Panc1 (cell line): ENCODE data around the gene VIPR2. TPM values are rescaled to one million over a fixed set of nuclear protein-coding genes. Genes with fewer than 3 reads are reported as not detected.

Source experiments
- ATAC-seq: fragments of 200-7000 bp; cut with Tn5 transposase; 2 replicates; pipeline ENCODE4 v1.9.1; 2020; ENCODE audit warnings: mild to moderate bottlenecking, moderate library complexity
- BruUV-seq: library from RNA; stranded (reverse); fragments of 400-500 nt; replicated peaks from 2 replicates; lab custom pipeline; 2021; lab: Mats Ljungman, UMichigan
- CTCF ChIA-PET: fragments of 300-600 bp; sonication (Branson Sonifier 250); formaldehyde crosslinking; loops from one replicate; lab custom pipeline; 2022; ENCODE audit warnings: antibody characterized with exemption; lab: Charles Lee
- POLR2A ChIA-PET: fragments of 300-600 bp; sonication (Branson Sonifier 250); formaldehyde crosslinking; loops from one replicate; lab custom pipeline; 2022; ENCODE audit warnings: antibody characterized with exemption; lab: Charles Lee
- DNase-seq: peaks from one replicate; pipeline ENCODE4 v3.0.0-alpha.2; 2010; ENCODE audit warnings: low read depth, low spot score
- H3K27ac ChIP-seq: 2 replicates; pipeline ENCODE4 v1.5.1; 2011; ENCODE audit warnings: mild to moderate bottlenecking, low read length, inconsistent platforms
- H3K27me3 ChIP-seq: fragments of 200-500 bp; sonication (Bioruptor generic); 2 replicates; pipeline ENCODE4 v1.6.0; 2014; ENCODE audit warnings: low read length, inconsistent platforms; ENCODE audit not compliant: control insufficient read depth, insufficient read depth
- H3K36me3 ChIP-seq: fragments of 200-500 bp; sonication (Bioruptor generic); 2 replicates; pipeline ENCODE4 v1.5.1; 2014; ENCODE audit warnings: inconsistent platforms, mild to moderate bottlenecking, low read length, moderate library complexity; ENCODE audit not compliant: control insufficient read depth, insufficient read depth
- H3K4me1 ChIP-seq: 2 replicates; pipeline ENCODE4 v1.5.1; 2011; ENCODE audit warnings: inconsistent platforms, mild to moderate bottlenecking, low read length, moderate library complexity; ENCODE audit not compliant: control insufficient read depth, insufficient read depth
- H3K4me3 ChIP-seq, 2 experiments: 2 replicates each; pipeline ENCODE4 v1.5.1; 2011 to 2012; ENCODE audit warnings: low read depth in 2 of 2, low read length in 2 of 2, mild to moderate bottlenecking in 2 of 2, inconsistent platforms in 1 of 2, moderate library complexity in 1 of 2
- H3K9me3 ChIP-seq: fragments of 200-500 bp; sonication (Bioruptor generic); 2 replicates; pipeline ENCODE4 v1.5.1; 2014; ENCODE audit warnings: low read depth, mild to moderate bottlenecking, inconsistent platforms, low read length, moderate library complexity; ENCODE audit not compliant: control insufficient read depth, insufficient read depth
- POLR2AphosphoS5 ChIP-seq: IDR thresholded peaks from 2 replicates; pipeline ENCODE4 v1.6.1; 2012; ENCODE audit warnings: mild to moderate bottlenecking, low read depth, low read length, moderate library complexity
- REST ChIP-seq, 2 experiments: IDR thresholded peaks; 2 replicates each; pipeline ENCODE4 v1.6.1; 2011 to 2012; ENCODE audit warnings: low read depth in 2 of 2, control low read depth in 1 of 2, low read length in 1 of 2, mild to moderate bottlenecking in 1 of 2, moderate library complexity in 1 of 2; ENCODE audit not compliant: insufficient read depth in 1 of 2
- SIN3A ChIP-seq: IDR thresholded peaks from 2 replicates; pipeline ENCODE4 v1.6.1; 2012; ENCODE audit warnings: low read depth, mild to moderate bottlenecking, low read length, moderate library complexity, borderline replicate concordance; ENCODE audit not compliant: insufficient read depth
- TCF7L2 ChIP-seq: IDR thresholded peaks from 2 replicates; pipeline ENCODE4 v1.6.1; 2011; ENCODE audit warnings: mild to moderate bottlenecking, low read depth, low read length, inconsistent platforms
- in situ Hi-C: cut with HindIII; loops from 2 replicates; pipeline ENCODE4 v1.10.0; 2016; ENCODE audit warnings: low sequenced_read_pairs, low pct_unique_long_range_greater_than_20kb
- intact Hi-C: fragments of 100-400 bp; cut with micrococcal nuclease; formaldehyde crosslinking; loops from one replicate; pipeline ENCODE4 v1.10.0; 2022; ENCODE audit not compliant: unreplicated experiment
- total RNA-seq: library from RNA; stranded (reverse); gene quantifications from one replicate; pipeline ENCODE4 v1.2.1, GENCODE V29; 2021; ENCODE audit not compliant: unreplicated experiment
- TF ChIP-seq, protein P1 (sequence below): fragments of 450-650 bp; IDR thresholded peaks from 2 replicates; pipeline ENCODE4 v1.5.1; 2017; ENCODE audit warnings: mild to moderate bottlenecking

The VIPR2 gene
- total RNA-seq, 1 experiment from 2014 or later, result not detected

DNA sequence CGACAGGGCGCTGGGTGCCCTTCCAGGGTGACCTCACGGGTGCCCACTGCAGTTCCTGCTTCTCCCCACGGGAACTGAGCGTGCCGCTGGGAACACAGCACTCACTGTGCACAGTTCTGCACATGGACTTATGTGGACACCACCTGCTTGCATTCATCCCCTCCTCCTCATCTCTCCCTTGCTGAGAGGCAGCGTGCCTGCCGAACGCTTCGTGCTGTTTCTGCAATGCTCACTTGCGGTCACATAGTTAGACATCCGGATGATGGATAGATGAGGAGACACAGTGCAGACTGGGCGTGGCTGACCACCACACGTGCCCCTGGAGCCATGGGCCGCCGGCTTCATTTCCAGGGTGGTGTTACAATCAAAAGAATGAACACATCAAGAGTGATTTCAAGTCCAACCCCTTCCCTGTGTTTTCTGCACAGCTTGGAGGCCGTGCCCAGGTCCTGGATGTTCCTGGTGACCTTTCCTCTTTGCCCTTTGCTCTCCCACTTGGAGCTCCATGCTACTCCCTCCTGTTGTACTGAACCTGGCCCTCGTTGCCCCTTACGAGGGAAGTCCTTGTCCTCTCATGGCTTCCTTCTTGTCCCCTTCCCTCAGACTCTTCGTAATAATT lies 119.4 kb downstream of the VIPR2 start:
- Histone ChIP-seq H3K27me3 (no peaks in the 10 kb centered on the region), H3K4me3 (no peak overlapping the region), H3K9me3 (no peaks in the 10 kb centered on the region), H3K4me1 (peaks cover 7% of the 10 kb centered on the region; the same call in 1 of the 2 replicates), H3K36me3 (no peaks in the 10 kb centered on the region), H3K27ac (no peak overlapping the region; the same call in 1 of the 2 replicates)
- POLR2A ChIA-PET, result interaction anchor here (0.5 kb wide), 1 partner anchor 93 kb away, joined by 3 read pairs; no protein-coding TSS in a partner anchor
- in situ Hi-C loops (no loop called here), intact Hi-C loops (no loop called here)
- no TSS peak for BruUV-seq
- DNase-seq (no peak), ATAC-seq (no peak)
- no peak for TF ChIP-seq POLR2AphosphoS5
- TF ChIP-seq, protein P1, sequence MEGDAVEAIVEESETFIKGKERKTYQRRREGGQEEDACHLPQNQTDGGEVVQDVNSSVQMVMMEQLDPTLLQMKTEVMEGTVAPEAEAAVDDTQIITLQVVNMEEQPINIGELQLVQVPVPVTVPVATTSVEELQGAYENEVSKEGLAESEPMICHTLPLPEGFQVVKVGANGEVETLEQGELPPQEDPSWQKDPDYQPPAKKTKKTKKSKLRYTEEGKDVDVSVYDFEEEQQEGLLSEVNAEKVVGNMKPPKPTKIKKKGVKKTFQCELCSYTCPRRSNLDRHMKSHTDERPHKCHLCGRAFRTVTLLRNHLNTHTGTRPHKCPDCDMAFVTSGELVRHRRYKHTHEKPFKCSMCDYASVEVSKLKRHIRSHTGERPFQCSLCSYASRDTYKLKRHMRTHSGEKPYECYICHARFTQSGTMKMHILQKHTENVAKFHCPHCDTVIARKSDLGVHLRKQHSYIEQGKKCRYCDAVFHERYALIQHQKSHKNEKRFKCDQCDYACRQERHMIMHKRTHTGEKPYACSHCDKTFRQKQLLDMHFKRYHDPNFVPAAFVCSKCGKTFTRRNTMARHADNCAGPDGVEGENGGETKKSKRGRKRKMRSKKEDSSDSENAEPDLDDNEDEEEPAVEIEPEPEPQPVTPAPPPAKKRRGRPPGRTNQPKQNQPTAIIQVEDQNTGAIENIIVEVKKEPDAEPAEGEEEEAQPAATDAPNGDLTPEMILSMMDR, result no peak
- CTCF ChIA-PET, result no interaction called here

DNA sequence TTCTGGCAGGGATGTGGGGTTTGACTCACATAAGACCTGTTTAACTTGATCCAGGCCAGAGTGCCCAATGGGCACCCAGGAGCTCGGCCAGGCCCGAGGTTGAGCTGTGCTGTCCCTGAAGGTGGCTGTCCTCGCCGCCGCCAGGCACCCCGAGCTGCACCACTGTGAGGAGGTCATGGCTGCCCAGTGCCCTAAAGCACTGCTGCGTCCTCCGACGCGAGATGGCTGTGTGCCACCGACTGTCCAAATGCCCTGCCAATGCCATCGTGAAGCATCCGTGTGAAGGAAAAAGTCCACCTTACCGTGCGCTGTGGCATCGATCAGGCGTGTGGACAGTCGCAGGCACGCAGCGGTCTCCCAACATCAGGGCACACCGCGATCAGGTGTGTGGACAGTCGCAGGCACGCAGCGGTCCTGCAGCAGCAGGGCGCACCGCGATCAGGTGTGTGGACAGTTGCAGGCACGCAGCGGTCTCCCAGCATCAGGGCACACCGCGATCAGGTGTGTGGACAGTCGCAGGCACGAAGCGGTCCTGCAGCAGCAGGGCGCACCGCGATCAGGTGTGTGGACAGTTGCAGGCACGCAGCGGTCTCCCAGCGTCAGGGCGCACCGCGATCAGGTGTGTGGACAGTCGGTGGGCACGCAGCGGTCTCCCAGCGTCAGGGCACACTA lies 120.3 kb downstream of the VIPR2 start:
- no peak for ATAC-seq
- H3K4me3 ChIP-seq, result no peak overlapping the region
- H3K4me1 ChIP-seq, result peaks cover 7% of the 10 kb centered on the region; the same call in 1 of the 2 replicates
- intact Hi-C loops (no loop called here), in situ Hi-C loops (no loop called here)
- no peak overlapping the region for H3K27ac ChIP-seq
- BruUV-seq, result no TSS peak
- TF ChIP-seq TCF7L2, result no peak
- TF ChIP-seq POLR2AphosphoS5, result no peak
- no peak for TF ChIP-seq REST (IDR thresholded peaks at IDR 0.05; ENCODE audit: insufficient read depth in 1 of 2, low read depth in 2 of 2, low read length in 1 of 2)
- TF ChIP-seq SIN3A, result no peak
- TF ChIP-seq, protein P1, result no peak
- no peaks in the 10 kb centered on the region for H3K36me3 ChIP-seq
- no peak for DNase-seq
- POLR2A ChIA-PET, result no interaction called here
- no peaks in the 10 kb centered on the region for H3K9me3 ChIP-seq
- CTCF ChIA-PET, result no interaction called here
- no peaks in the 10 kb centered on the region for H3K27me3 ChIP-seq
